Activated T-cell treated with anti-CD3 and anti-CD28 coated beads, Interleukin-2, amount 50 U/mL, for 48 hours (primary cell): Measurements from ENCODE around the gene WAC.
"Not testable (repeated sequence)": the region's sequence is repeated elsewhere in the genome, so short reads cannot be mapped to it uniquely, and the experiment has no call there.

Experiments used
- DNase-seq, 2 experiments: peaks; one replicate each; pipeline ENCODE4 v3.0.0-alpha.2; 2020

WAC gene

GRCh38 chr10:28569506-28570159 is 36.7 kb downstream of the WAC start:
- DNase-seq = no peak

GRCh38 chr10:28570598-28570997 is 37.7 kb downstream of the WAC start:
- DNase-seq = no peak

GRCh38 chr10:28571265-28571664 is 38.3 kb downstream of the WAC start:
- no peak for DNase-seq

- not testable (repeated sequence) for DNase-seq
These were observed 41.3 kb downstream of the WAC start for GRCh38 chr10:28574214-28574613.

GRCh38 chr10:28575852-28576251 is 42.9 kb downstream of the WAC start:
- DNase-seq = no peak

- no peak for DNase-seq
These were observed 44.6 kb downstream of the WAC start for GRCh38 chr10:28577506-28577905.

GRCh38 chr10:28578454-28578853 is 45.5 kb downstream of the WAC start:
- no peak for DNase-seq

- no peak for DNase-seq
These were observed 47.9 kb downstream of the WAC start for GRCh38 chr10:28580825-28581224.

GRCh38 chr10:28581916-28582315 is 49.0 kb downstream of the WAC start:
- DNase-seq = no peak

GRCh38 chr10:28585076-28585475 is 52.2 kb downstream of the WAC start:
- DNase-seq = no peak

GRCh38 chr10:28586176-28586575 is 53.3 kb downstream of the WAC start:
- DNase-seq = no peak

- no peak for DNase-seq
These were observed 54.5 kb downstream of the WAC start for GRCh38 chr10:28587270-28587969.

- no peak for DNase-seq
These were observed 55.0 kb downstream of the WAC start for GRCh38 chr10:28587970-28588290.

- DNase-seq = no peak
These were observed 60.0 kb downstream of the WAC start for GRCh38 chr10:28592953-28593352.

- no peak for DNase-seq
These were observed 60.9 kb downstream of the WAC start for GRCh38 chr10:28593811-28594210.

- DNase-seq = no peak
These were observed 61.5 kb downstream of the WAC start for GRCh38 chr10:28594406-28594805.

GRCh38 chr10:28595613-28596012 is 62.7 kb downstream of the WAC start:
- no peak for DNase-seq

- no peak for DNase-seq
These were observed 67.1 kb downstream of the WAC start for GRCh38 chr10:28600056-28600455.

GRCh38 chr10:28601012-28601411 is 68.1 kb downstream of the WAC start:
- no peak for DNase-seq

GRCh38 chr10:28604567-28605536 is 71.9 kb downstream of the WAC start:
- DNase-seq = no peak

- DNase-seq = no peak
These were observed 73.7 kb downstream of the WAC start for GRCh38 chr10:28606568-28606967.

GRCh38 chr10:28609636-28610035 is 76.7 kb downstream of the WAC start:
- not testable (repeated sequence) for DNase-seq

- DNase-seq = no peak
These were observed 80.0 kb downstream of the WAC start for GRCh38 chr10:28612877-28613276.

GRCh38 chr10:28616514-28616913 is 83.6 kb downstream of the WAC start:
- no peak for DNase-seq
